Measurements from ENCODE around the gene SNORC.

DNA sequence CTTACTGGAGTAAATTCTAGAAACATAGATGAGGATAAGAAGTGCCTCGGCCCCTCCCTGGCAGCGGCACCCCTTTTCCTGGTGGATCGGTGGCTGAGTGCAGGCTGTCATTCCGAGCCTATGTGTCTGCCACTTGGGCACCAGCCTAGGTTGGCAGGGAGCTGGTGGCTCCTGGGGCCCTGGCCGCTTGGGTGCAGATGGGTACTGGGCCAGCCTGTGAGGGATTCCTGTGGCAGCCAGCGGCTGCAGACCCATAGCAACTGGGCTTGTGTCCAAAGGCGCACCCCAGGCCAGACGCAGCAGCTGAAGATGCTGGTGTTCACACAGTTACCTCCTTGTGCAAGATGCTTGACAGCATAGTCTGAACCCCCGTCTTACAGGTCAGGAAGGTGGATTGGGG is 2.8 kb downstream of the SNORC start:
- TF ChIP-seq, protein P1, sequence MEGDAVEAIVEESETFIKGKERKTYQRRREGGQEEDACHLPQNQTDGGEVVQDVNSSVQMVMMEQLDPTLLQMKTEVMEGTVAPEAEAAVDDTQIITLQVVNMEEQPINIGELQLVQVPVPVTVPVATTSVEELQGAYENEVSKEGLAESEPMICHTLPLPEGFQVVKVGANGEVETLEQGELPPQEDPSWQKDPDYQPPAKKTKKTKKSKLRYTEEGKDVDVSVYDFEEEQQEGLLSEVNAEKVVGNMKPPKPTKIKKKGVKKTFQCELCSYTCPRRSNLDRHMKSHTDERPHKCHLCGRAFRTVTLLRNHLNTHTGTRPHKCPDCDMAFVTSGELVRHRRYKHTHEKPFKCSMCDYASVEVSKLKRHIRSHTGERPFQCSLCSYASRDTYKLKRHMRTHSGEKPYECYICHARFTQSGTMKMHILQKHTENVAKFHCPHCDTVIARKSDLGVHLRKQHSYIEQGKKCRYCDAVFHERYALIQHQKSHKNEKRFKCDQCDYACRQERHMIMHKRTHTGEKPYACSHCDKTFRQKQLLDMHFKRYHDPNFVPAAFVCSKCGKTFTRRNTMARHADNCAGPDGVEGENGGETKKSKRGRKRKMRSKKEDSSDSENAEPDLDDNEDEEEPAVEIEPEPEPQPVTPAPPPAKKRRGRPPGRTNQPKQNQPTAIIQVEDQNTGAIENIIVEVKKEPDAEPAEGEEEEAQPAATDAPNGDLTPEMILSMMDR (IDR thresholded peaks at IDR 0.05), result no peak
- TF ChIP-seq EZH2 (IDR thresholded peaks at IDR 0.05; ENCODE audit: borderline replicate concordance, insufficient read depth, low read depth, low read length, poor library complexity, severe bottlenecking), result no peak
